ENCODE results near the gene QPCTL.
"Not testable (repeated sequence)": the region's sequence is repeated elsewhere in the genome, so short reads cannot be mapped to it uniquely, and the experiment has no call there.

Gene QPCTL

DNA sequence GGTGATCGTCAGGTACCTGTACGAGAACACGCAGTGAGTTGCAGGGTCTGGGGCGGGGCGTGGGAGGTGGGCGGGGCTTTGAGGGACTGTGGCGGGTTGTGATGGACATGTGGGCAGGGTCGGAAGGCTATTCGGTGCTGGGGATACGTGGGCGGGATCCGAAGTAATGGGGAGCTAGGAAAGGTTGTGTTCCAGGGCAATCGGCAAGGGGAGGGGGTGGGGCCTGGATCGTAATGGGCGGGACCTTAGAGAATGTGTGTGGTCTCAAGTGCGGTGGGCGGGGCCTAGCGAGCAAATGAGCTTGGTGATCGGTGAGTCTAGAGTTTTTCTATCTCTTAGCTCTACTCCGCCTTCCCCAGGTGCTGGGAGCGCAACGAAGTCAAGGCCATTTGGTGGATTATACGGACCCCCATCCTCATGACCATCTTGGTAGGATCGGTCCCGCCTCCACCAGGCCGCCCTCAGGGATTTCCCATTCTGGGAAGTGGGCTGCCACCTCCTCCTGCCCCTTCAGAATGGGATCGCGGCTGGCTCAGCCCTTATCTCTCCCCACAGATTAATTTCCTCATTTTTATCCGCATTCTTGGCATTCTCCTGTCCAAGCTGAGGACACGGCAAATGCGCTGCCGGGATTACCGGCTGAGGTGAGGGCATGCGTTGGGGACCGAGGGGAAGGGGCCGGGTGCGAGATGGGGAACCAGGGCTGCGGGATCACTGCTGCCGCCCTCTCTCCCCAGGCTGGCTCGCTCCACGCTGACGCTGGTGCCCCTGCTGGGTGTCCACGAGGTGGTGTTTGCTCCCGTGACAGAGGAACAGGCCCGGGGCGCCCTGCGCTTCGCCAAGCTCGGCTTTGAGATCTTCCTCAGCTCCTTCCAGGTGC, 14.9 kb upstream of the QPCTL start:
- in situ Hi-C loops (cut with HindIII; ENCODE audit: low pct_ligation_motif_present, low sequenced_read_pairs) = no loop called here
- DNase-seq = peak; percentile 90
- H3K36me3 ChIP-seq (replicated peaks) = no peaks in the 10 kb centered on the region
- no peaks in the 10 kb centered on the region for H3K27me3 ChIP-seq (replicated peaks)
- TF ChIP-seq, protein P1, sequence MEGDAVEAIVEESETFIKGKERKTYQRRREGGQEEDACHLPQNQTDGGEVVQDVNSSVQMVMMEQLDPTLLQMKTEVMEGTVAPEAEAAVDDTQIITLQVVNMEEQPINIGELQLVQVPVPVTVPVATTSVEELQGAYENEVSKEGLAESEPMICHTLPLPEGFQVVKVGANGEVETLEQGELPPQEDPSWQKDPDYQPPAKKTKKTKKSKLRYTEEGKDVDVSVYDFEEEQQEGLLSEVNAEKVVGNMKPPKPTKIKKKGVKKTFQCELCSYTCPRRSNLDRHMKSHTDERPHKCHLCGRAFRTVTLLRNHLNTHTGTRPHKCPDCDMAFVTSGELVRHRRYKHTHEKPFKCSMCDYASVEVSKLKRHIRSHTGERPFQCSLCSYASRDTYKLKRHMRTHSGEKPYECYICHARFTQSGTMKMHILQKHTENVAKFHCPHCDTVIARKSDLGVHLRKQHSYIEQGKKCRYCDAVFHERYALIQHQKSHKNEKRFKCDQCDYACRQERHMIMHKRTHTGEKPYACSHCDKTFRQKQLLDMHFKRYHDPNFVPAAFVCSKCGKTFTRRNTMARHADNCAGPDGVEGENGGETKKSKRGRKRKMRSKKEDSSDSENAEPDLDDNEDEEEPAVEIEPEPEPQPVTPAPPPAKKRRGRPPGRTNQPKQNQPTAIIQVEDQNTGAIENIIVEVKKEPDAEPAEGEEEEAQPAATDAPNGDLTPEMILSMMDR (IDR thresholded peaks at IDR 0.05; ENCODE audit: low read depth, low read length, missing control alignments) = peak; percentile 57
- H3K27ac ChIP-seq = no peak overlapping the region
- peak overlapping the region; percentile 37 for H3K4me3 ChIP-seq (ENCODE audit: low read depth, low read length)

DNA sequence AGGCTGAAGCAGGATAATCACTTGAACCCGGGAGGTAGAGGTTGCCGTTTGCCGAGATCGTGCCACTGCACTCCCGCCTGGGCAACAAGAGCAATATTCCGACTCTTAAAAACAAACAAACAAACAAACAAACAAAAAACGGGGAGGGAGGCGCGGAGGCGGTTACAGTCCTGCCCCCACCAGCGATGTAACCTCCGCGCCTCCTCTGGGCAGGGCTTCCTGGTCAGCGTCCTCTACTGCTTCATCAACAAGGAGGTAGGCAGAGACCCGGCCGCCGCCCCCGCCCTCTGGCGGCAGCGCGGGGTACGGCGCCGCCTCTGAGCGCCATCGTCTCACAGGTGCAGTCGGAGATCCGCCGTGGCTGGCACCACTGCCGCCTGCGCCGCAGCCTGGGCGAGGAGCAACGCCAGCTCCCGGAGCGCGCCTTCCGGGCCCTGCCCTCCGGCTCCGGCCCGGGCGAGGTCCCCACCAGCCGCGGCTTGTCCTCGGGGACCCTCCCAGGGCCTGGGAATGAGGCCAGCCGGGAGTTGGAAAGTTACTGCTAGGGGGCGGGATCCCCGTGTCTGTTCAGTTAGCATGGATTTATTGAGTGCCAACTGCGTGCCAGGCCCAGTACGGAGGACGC, 11.0 kb upstream of the QPCTL start:
- Histone ChIP-seq H3K27ac (no peak overlapping the region), H3K36me3 (replicated peaks) (peaks cover 18% of the 10 kb centered on the region), H3K27me3 (replicated peaks) (no peaks in the 10 kb centered on the region), H3K4me3 (ENCODE audit: low read depth, low read length) (peak overlapping the region; percentile 29)
- DNase-seq = peak; percentile 71
- in situ Hi-C loops (cut with HindIII; ENCODE audit: low pct_ligation_motif_present, low sequenced_read_pairs) = no loop called here
- TF ChIP-seq, protein P1 (IDR thresholded peaks at IDR 0.05; ENCODE audit: low read depth, low read length, missing control alignments) = peak; percentile 80

DNA sequence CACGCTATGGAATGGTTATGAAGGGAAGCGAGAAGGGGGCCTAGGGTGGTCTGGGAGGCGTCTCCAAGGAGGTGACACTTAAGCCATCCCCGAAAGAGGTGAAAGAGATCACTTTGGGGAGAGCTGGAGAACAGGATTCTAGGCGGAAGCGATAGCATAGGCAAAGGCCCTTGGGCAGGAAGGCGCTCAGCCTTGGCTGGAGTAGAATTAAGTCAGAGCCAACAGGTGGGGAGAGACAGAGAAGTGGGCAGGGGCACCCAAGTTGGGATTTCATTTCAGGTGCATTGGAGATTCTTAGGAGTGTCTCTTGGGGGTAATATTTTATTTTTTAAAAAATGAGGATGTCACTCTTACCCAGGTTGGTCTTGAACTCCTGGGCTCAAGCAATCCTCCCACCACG, 10.3 kb upstream of the QPCTL start:
- no peak overlapping the region for H3K4me3 ChIP-seq (ENCODE audit: low read depth, low read length)
- peaks cover 23% of the 10 kb centered on the region for H3K36me3 ChIP-seq (replicated peaks)
- TF ChIP-seq, protein P1 (IDR thresholded peaks at IDR 0.05; ENCODE audit: low read depth, low read length, missing control alignments) = no peak
- in situ Hi-C loops (cut with HindIII; ENCODE audit: low pct_ligation_motif_present, low sequenced_read_pairs) = no loop called here
- H3K27me3 ChIP-seq (replicated peaks) = no peaks in the 10 kb centered on the region
- DNase-seq = no peak
- no peak overlapping the region for H3K27ac ChIP-seq

DNA sequence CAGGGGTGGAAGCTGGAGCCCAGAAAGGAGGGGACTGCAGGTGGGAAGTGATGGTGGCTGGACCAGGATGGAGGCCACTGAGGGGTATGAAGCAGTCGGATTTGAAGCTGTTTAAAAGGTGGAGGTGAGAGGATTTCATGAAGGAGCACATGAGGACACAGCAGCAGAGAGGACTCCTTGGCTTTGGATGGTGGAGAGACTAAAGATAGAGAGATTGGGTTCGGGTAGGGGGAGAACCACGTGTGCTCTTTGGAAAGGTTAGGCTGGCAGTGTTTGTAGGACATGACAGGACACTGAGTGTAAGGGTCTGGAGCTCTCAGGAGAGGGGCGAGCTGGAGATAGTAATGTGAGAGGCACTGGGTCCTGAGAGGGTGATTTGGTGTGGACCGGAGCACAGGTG, 9.6 kb upstream of the QPCTL start:
- Histone ChIP-seq H3K4me3 (ENCODE audit: low read depth, low read length) (no peak overlapping the region), H3K36me3 (replicated peaks) (peaks cover 28% of the 10 kb centered on the region), H3K27me3 (replicated peaks) (no peaks in the 10 kb centered on the region), H3K27ac (no peak overlapping the region)
- in situ Hi-C loops (cut with HindIII; ENCODE audit: low pct_ligation_motif_present, low sequenced_read_pairs) = no loop called here
- TF ChIP-seq, protein P1 (IDR thresholded peaks at IDR 0.05; ENCODE audit: low read depth, low read length, missing control alignments) = no peak
- DNase-seq = no peak

DNA sequence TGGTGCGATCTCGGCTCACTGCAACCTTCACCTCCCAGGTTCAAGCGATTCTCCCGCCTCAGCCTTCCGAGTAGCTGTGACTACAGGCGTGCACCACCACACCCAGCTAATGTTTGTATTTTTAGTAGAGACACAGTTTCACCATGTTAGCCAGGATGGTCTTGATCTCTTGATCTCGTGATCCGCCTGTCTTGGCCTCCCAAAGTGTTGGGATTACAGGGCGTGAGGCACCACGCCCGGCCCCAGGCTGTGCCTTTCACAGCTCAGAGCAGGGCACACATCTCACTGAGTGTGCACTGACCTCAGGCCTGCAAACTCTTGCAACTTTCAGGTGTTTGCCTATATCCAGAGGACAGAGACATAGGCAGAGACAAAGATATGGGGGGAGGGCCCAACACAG, 7.4 kb upstream of the QPCTL start:
- peaks cover 35% of the 10 kb centered on the region for H3K36me3 ChIP-seq (replicated peaks)
- H3K27ac ChIP-seq; H3K4me3 ChIP-seq (ENCODE audit: low read depth, low read length); DNase-seq; H3K27me3 ChIP-seq (replicated peaks); in situ Hi-C loops (cut with HindIII; ENCODE audit: low pct_ligation_motif_present, low sequenced_read_pairs): not testable (repeated sequence)

DNA sequence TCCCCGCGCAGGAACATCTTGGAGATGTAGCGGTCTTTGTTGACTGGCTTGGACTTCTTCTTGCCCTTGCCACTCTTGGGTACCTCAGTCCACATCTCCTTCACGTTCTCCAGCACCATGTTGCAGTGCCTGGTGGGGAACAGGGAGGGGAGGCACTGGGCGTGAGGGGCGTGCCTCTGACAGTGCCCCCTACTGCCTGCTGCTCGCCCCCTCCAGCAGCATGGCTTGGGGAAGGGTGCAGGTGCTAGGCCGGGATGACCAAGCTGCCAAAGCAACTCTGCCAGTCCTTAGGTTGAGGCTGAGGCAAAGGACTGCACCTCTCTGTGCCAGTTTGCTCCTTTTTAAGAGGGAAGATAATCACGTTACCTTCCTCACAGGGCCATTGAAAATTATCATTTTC, 4.9 kb upstream of the QPCTL start:
- in situ Hi-C loops (cut with HindIII; ENCODE audit: low pct_ligation_motif_present, low sequenced_read_pairs) = no loop called here
- TF ChIP-seq, protein P1 (IDR thresholded peaks at IDR 0.05; ENCODE audit: low read depth, low read length, missing control alignments) = peak; percentile 6
- Histone ChIP-seq H3K27me3 (replicated peaks) (no peaks in the 10 kb centered on the region), H3K4me3 (ENCODE audit: low read depth, low read length) (no peak overlapping the region), H3K27ac (no peak overlapping the region), H3K36me3 (replicated peaks) (peaks cover 35% of the 10 kb centered on the region)
- DNase-seq = no peak
